Measurements from ENCODE around the gene HCK.

The HCK gene

GRCh38 chr20:32109392-32110172 is 57.5 kb downstream of the HCK start, which contains the start of gene TM9SF4:
TM9SF4 (plus strand) TSS chr20:32109714; CDS start chr20:32109741, 27 bp downstream.
- POLR2A ChIA-PET = interaction anchor here (0.6 to 0.8 kb wide), 2 partner anchors 10 to 427 kb away, joined by 3 read pairs; no protein-coding TSS in a partner anchor
- Histone ChIP-seq H3K36me3 (ENCODE audit: control insufficient read depth in 4 of 4, insufficient read depth in 4 of 4, low read length in 3 of 4) (peaks cover 0 to 6% (median 4%) of the 10 kb centered on the region in 4 experiments), H3K4me1 (ENCODE audit: control extremely low read depth in 1 of 4, control insufficient read depth in 4 of 4, insufficient read depth in 4 of 4, low read length in 3 of 4) (peaks cover 12 to 34% (median 19%) of the 10 kb centered on the region in 4 experiments), H3K9me3 (ENCODE audit: control extremely low read depth in 1 of 5, control insufficient read depth in 4 of 5, insufficient read depth in 2 of 5, low read depth in 1 of 5, low read length in 4 of 5) (no peaks in the 10 kb centered on the region), H3K27ac (ENCODE audit: insufficient read depth in 1 of 2, low read depth in 1 of 2, low read length in 2 of 2, poor library complexity in 1 of 2, severe bottlenecking in 2 of 2) (peak within 1 kb of the TSS; percentile 100), H3K27me3 (replicated peaks in 2 of 5; ENCODE audit: control insufficient read depth in 4 of 5, insufficient read depth in 5 of 5, low read length in 4 of 5) (peaks cover 0 to 4% (median 0%) of the 10 kb centered on the region in 5 experiments), H3K4me3 (ENCODE audit: control insufficient read depth in 1 of 7, extremely low read depth in 1 of 7, insufficient read depth in 4 of 7, low read depth in 2 of 7, low read length in 6 of 7) (peak within 1 kb of the TSS; percentile 84 to 100 (median 99))
- WGBS (ENCODE audit: insufficient coverage) = 0% methylated on average over 36 of the region's 38 CpGs
- CTCF ChIA-PET = interaction anchor here (3.4 kb wide), 1 partner anchor 18 kb away, joined by 18 read pairs; no protein-coding TSS in a partner anchor
- DNase-seq = peak; percentile 96

GRCh38 chr20:32110173-32110704 is 58.2 kb downstream of the HCK start:
- ChIA-PET POLR2A (interaction anchor here (0.6 to 0.8 kb wide), 2 partner anchors 10 to 426 kb away, joined by 3 read pairs; no protein-coding TSS in a partner anchor), CTCF (interaction anchor here (3.4 kb wide), 1 partner anchor 19 kb away, joined by 18 read pairs; no protein-coding TSS in a partner anchor)

GRCh38 chr20:32110727-32111126 is 58.7 kb downstream of the HCK start:
- DNase-seq = no peak
- Histone ChIP-seq H3K9me3 (ENCODE audit: control extremely low read depth in 1 of 5, control insufficient read depth in 4 of 5, insufficient read depth in 2 of 5, low read depth in 1 of 5, low read length in 4 of 5) (no peaks in the 10 kb centered on the region), H3K4me1 (ENCODE audit: control extremely low read depth in 1 of 4, control insufficient read depth in 4 of 4, insufficient read depth in 4 of 4, low read length in 3 of 4) (peaks cover 12 to 34% (median 19%) of the 10 kb centered on the region in 4 experiments), H3K27me3 (replicated peaks in 2 of 5; ENCODE audit: control insufficient read depth in 4 of 5, insufficient read depth in 5 of 5, low read length in 4 of 5) (no peaks in the 10 kb centered on the region), H3K4me3 (ENCODE audit: control insufficient read depth in 1 of 7, extremely low read depth in 1 of 7, insufficient read depth in 4 of 7, low read depth in 2 of 7, low read length in 6 of 7) (peak overlapping the region in 6 of 7 experiments; percentile 84 to 100 (median 99)), H3K36me3 (ENCODE audit: control insufficient read depth in 4 of 4, insufficient read depth in 4 of 4, low read length in 3 of 4) (peaks cover 0 to 12% (median 7%) of the 10 kb centered on the region in 4 experiments), H3K27ac (ENCODE audit: insufficient read depth in 1 of 2, low read depth in 1 of 2, low read length in 2 of 2, poor library complexity in 1 of 2, severe bottlenecking in 2 of 2) (peak overlapping the region in 1 of 2 experiments; percentile 100)
- WGBS (ENCODE audit: insufficient coverage) = 87% methylated on average over 3 of the region's 3 CpGs
- ChIA-PET POLR2A (interaction anchor here (0.6 kb wide), 1 partner anchor 425 kb away, joined by 3 read pairs; no protein-coding TSS in a partner anchor), CTCF (interaction anchor here (0.9 to 3.4 kb wide), 2 partner anchors 19 to 70 kb away, joined by 3 to 18 read pairs; no protein-coding TSS in a partner anchor)

More at GRCh38 chr20:32110173-32110704, 58.2 kb downstream of the HCK start:
- 0% methylated on average over 5 of the region's 8 CpGs for WGBS (ENCODE audit: insufficient coverage)
- H3K9me3 ChIP-seq (ENCODE audit: control extremely low read depth in 1 of 5, control insufficient read depth in 4 of 5, insufficient read depth in 2 of 5, low read depth in 1 of 5, low read length in 4 of 5) = no peaks in the 10 kb centered on the region
- H3K27ac ChIP-seq (ENCODE audit: insufficient read depth in 1 of 2, low read depth in 1 of 2, low read length in 2 of 2, poor library complexity in 1 of 2, severe bottlenecking in 2 of 2) = peak overlapping the region; percentile 100
- H3K27me3 ChIP-seq (replicated peaks in 2 of 5; ENCODE audit: control insufficient read depth in 4 of 5, insufficient read depth in 5 of 5, low read length in 4 of 5) = no peaks in the 10 kb centered on the region
- no peak for DNase-seq
- H3K4me1 ChIP-seq (ENCODE audit: control extremely low read depth in 1 of 4, control insufficient read depth in 4 of 4, insufficient read depth in 4 of 4, low read length in 3 of 4) = peaks cover 12 to 34% (median 19%) of the 10 kb centered on the region in 4 experiments
- peaks cover 0 to 10% (median 6%) of the 10 kb centered on the region in 4 experiments for H3K36me3 ChIP-seq (ENCODE audit: control insufficient read depth in 4 of 4, insufficient read depth in 4 of 4, low read length in 3 of 4)
- peak overlapping the region; percentile 84 to 100 (median 99) for H3K4me3 ChIP-seq (ENCODE audit: control insufficient read depth in 1 of 7, extremely low read depth in 1 of 7, insufficient read depth in 4 of 7, low read depth in 2 of 7, low read length in 6 of 7)

- no peaks in the 10 kb centered on the region for H3K9me3 ChIP-seq (ENCODE audit: control extremely low read depth in 1 of 5, control insufficient read depth in 4 of 5, insufficient read depth in 2 of 5, low read depth in 1 of 5, low read length in 4 of 5)
- peaks cover 12 to 35% (median 19%) of the 10 kb centered on the region in 4 experiments for H3K4me1 ChIP-seq (ENCODE audit: control extremely low read depth in 1 of 4, control insufficient read depth in 4 of 4, insufficient read depth in 4 of 4, low read length in 3 of 4)
- peak overlapping the region in 1 of 7 experiments; percentile 84 for H3K4me3 ChIP-seq (ENCODE audit: control insufficient read depth in 1 of 7, extremely low read depth in 1 of 7, insufficient read depth in 4 of 7, low read depth in 2 of 7, low read length in 6 of 7)
- WGBS (ENCODE audit: insufficient coverage) = 88% methylated on average over 1 of the region's 3 CpGs
- H3K27me3 ChIP-seq (replicated peaks in 2 of 5; ENCODE audit: control insufficient read depth in 4 of 5, insufficient read depth in 5 of 5, low read length in 4 of 5) = no peaks in the 10 kb centered on the region
- POLR2A ChIA-PET = no interaction called here
- no peak for DNase-seq
- CTCF ChIA-PET = interaction anchor here (0.9 to 3.4 kb wide), 2 partner anchors 20 to 70 kb away, joined by 3 to 18 read pairs; no protein-coding TSS in a partner anchor
- H3K27ac ChIP-seq (ENCODE audit: insufficient read depth in 1 of 2, low read depth in 1 of 2, low read length in 2 of 2, poor library complexity in 1 of 2, severe bottlenecking in 2 of 2) = no peak overlapping the region
- H3K36me3 ChIP-seq (ENCODE audit: control insufficient read depth in 4 of 4, insufficient read depth in 4 of 4, low read length in 3 of 4) = peaks cover 0 to 12% (median 7%) of the 10 kb centered on the region in 4 experiments
Measured at GRCh38 chr20:32111156-32111686, 59.2 kb downstream of the HCK start.

DNA sequence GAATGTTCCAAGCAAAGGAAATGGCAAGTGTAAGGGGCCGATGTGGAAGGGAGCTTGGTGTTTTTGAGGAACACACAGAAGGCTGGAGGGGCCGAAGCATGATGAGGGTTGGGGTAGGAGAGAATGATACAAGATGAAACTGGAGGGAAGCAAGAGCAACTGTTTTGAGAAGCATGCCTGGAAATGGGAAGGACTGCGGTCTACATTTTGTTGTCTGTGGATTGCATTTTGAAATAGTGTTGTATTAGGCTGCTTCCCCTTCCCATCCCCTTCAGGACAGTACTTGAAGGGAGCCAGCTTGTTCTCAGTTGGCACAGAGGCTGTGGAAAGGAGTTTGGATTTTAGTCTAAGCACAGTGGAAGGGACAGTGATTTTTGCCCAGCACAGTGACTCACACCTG is 59.7 kb downstream of the HCK start:
- no peaks in the 10 kb centered on the region for H3K27me3 ChIP-seq (replicated peaks in 2 of 5; ENCODE audit: control insufficient read depth in 4 of 5, insufficient read depth in 5 of 5, low read length in 4 of 5)
- no peak for DNase-seq
- H3K4me1 ChIP-seq (ENCODE audit: control extremely low read depth in 1 of 4, control insufficient read depth in 4 of 4, insufficient read depth in 4 of 4, low read length in 3 of 4) = peaks cover 12 to 39% (median 19%) of the 10 kb centered on the region in 4 experiments
- no peak overlapping the region for H3K4me3 ChIP-seq (ENCODE audit: control insufficient read depth in 1 of 7, extremely low read depth in 1 of 7, insufficient read depth in 4 of 7, low read depth in 2 of 7, low read length in 6 of 7)
- 82% methylated on average over 2 of the region's 3 CpGs for WGBS (ENCODE audit: insufficient coverage)
- H3K36me3 ChIP-seq (ENCODE audit: control insufficient read depth in 4 of 4, insufficient read depth in 4 of 4, low read length in 3 of 4) = peaks cover 0 to 15% (median 7%) of the 10 kb centered on the region in 4 experiments
- no peak overlapping the region for H3K27ac ChIP-seq (ENCODE audit: insufficient read depth in 1 of 2, low read depth in 1 of 2, low read length in 2 of 2, poor library complexity in 1 of 2, severe bottlenecking in 2 of 2)
- ChIA-PET POLR2A (no interaction called here), CTCF (interaction anchor here (0.9 kb wide), 1 partner anchor 71 kb away, joined by 3 read pairs; no protein-coding TSS in a partner anchor)
- H3K9me3 ChIP-seq (ENCODE audit: control extremely low read depth in 1 of 5, control insufficient read depth in 4 of 5, insufficient read depth in 2 of 5, low read depth in 1 of 5, low read length in 4 of 5) = no peaks in the 10 kb centered on the region

DNA sequence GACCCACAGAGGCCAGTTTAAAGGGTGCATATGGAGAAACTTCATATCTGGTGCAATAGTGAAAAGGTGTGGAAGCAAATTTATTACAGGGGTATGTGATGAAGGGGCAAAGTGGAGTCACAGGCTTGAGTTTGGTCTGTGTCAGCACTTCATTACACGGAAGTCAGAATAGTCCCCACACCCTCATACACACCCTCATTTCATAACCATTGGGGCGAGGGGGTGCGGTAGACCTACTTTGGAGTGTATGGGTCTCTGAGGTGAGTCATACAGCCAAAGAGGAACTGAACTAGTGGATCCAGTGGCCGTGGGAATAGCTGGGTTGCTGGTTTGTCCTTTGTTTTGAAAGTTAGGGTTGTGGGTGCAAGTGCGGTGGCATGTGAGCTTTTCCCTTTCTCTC is 60.8 kb downstream of the HCK start:
- CTCF ChIA-PET = no interaction called here
- Histone ChIP-seq H3K27ac (ENCODE audit: insufficient read depth in 1 of 2, low read depth in 1 of 2, low read length in 2 of 2, poor library complexity in 1 of 2, severe bottlenecking in 2 of 2) (peak overlapping the region in 1 of 2 experiments; percentile 39), H3K4me1 (ENCODE audit: control extremely low read depth in 1 of 4, control insufficient read depth in 4 of 4, insufficient read depth in 4 of 4, low read length in 3 of 4) (peaks cover 12 to 48% (median 22%) of the 10 kb centered on the region in 4 experiments), H3K9me3 (ENCODE audit: control extremely low read depth in 1 of 5, control insufficient read depth in 4 of 5, insufficient read depth in 2 of 5, low read depth in 1 of 5, low read length in 4 of 5) (no peaks in the 10 kb centered on the region), H3K36me3 (ENCODE audit: control insufficient read depth in 4 of 4, insufficient read depth in 4 of 4, low read length in 3 of 4) (peaks cover 0 to 15% (median 7%) of the 10 kb centered on the region in 4 experiments), H3K27me3 (replicated peaks in 2 of 5; ENCODE audit: control insufficient read depth in 4 of 5, insufficient read depth in 5 of 5, low read length in 4 of 5) (no peaks in the 10 kb centered on the region), H3K4me3 (ENCODE audit: control insufficient read depth in 1 of 7, extremely low read depth in 1 of 7, insufficient read depth in 4 of 7, low read depth in 2 of 7, low read length in 6 of 7) (no peak overlapping the region)
- WGBS (ENCODE audit: insufficient coverage) = 100% methylated on average over 1 of the region's 5 CpGs
- peak; percentile 34 to 79 (median 79) for DNase-seq
- POLR2A ChIA-PET = no interaction called here
